ENCODE measurements around the gene COX6B2.

Gene COX6B2

DNA sequence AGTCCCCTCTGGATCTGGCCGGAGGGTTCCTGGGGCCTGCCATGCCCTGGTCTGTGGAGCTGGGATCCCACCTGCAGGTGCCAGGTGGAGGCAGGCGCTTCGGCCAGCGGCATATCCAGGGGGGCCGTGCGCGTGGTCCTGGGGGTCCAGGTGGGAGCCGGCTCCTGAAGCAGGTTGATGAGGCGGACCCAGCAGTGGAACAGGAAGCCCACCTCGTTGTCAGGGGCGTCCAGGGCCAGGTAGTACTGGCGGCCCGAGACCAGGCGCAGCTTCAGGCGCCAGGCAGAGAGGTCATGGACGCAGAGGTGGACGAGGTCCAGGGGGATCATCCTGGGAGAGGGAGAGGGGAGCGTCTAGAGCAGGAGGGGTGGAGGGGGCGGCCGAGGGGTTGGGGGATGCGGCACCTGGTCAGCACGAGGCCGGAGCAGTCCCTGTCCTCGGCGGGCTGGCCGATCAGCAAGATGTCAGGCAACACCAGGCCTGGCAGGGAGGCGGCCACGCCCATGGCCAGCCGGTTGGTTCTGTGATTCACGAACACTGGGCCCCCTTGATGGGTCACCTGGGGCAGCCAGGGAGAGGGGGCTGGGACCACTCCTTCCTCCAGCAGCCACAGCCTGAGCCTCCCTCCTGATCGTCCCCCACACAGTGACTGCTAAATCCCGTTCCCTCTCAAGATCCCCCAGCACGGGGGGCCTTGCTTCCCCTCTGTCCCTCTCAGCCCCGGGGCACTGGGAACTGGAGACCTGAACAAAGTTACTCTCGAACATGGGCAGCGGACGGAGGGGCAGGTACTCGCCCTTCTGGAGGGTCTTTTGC, 7.9 kb upstream of the COX6B2 start:
- no peak for DNase-seq (ENCODE audit: low read depth)

DNA sequence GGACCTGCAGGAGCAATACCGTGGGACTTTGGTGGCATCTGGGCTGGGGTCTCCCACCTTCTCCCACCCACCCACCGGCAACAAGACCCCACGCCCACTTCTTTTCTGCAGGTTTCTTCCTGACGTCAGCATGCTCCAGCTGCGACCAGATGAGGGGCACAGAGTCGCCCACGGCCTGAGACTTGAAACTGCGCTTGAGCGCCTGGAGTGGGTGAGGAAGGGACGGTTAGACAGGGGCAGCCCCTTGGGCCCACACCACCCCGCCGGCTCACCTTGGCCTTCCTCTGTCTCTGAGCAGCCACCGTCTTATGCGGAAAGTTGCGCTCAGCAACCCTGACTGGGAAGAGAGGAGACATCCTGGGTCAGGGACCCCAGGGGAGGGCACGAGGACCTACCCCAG, 6.4 kb upstream of the COX6B2 start:
- DNase-seq (ENCODE audit: low read depth), result no peak

DNA sequence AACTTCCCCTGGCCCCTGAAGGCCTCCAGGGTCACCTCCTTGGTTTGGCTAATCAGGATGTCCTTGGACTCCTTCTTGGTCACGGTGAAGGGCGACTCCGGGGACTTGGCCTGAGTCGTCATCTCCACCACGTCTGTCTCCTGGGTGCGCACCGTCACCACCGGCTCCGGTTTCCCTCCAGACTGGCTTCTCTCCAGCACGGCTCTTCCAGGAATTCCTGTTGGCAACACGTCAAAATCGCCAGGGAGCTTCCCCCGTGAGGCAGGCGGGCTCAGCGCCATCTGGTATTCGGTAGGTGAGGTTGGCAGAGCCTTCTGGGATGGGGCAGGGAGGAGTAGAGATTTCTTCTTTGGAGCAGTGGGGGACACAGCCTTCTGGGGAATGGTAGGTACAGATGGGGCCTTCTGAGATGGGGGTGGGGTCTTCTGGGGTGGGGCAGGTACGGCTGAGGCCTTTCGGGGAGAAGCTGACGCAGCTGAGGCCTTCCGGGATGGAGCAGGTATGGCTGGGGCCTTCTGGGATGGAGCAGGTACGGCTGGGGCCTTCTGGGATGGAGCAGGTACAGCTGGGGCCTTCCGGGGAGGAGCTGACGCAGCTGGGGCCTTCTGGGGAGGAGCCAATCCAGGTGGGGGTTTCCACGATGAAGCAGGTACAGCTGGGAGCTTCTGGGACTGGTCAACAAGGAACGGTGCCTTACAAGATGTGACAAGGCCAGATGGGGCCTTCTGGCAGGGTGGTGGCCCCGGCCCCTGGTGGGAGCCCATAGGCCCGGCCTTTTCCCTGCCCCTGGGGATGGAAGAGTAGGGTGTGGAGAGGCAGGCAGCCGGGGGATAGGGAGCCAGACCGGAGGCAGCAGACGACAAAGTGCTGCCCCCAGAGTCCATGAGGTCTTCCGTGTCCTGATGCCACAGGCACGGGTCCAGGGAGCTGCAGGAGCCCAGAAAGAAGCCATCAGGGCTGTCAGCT, 4.7 kb upstream of the COX6B2 start:
- DNase-seq (ENCODE audit: low read depth), result no peak

DNA sequence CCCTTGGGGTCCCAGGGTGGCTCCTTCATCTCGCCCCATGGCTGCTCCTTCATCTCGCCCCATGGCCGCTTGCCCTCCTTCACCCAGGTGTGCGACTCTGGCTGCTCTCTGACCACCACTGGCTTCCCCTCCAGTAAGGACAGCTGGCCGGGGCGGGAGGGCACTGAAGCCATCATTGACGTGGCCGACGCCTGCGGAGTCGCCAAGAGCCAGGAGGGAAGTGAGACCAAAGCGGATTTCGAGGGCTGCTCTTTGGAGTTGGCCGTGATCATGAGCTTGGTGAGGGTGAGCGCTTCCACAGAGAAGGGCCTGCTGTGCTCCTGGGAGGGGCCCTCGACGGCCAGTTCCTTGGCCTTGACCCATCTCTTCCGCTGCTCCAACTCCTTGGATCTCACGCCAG, 4.0 kb upstream of the COX6B2 start:
- no peak for DNase-seq (ENCODE audit: low read depth)

DNA sequence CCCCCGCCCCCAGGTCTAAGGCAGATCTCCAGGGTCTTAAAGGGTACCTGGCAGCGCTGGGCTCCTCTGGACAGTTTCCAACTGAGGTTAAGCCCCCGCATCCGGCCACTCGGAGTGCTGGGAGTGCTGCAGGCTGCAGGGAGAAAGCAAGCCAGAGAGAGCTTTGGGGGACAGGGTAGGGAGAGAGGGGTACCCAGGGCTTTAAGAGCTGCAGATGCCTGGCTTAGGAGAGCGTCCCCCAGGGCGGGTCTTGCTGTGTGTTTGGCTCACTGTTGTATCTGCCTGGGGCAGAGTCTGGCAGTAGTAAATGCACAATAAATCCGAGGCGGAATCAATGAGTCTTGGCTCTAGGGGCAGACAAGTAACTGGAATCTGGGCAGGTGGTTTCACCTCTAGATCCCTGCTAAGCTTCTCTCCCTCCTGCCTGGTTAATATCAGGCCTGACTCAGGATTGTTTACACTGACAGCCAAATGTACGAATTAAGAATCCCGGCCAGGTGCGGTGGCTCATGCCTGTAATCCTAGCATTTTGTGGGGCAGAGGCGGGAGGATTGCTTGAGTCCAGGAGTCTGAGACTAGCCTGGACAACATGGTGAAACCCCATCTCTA, 798 bp upstream of the COX6B2 start:
- no peak for DNase-seq (ENCODE audit: low read depth)

DNA sequence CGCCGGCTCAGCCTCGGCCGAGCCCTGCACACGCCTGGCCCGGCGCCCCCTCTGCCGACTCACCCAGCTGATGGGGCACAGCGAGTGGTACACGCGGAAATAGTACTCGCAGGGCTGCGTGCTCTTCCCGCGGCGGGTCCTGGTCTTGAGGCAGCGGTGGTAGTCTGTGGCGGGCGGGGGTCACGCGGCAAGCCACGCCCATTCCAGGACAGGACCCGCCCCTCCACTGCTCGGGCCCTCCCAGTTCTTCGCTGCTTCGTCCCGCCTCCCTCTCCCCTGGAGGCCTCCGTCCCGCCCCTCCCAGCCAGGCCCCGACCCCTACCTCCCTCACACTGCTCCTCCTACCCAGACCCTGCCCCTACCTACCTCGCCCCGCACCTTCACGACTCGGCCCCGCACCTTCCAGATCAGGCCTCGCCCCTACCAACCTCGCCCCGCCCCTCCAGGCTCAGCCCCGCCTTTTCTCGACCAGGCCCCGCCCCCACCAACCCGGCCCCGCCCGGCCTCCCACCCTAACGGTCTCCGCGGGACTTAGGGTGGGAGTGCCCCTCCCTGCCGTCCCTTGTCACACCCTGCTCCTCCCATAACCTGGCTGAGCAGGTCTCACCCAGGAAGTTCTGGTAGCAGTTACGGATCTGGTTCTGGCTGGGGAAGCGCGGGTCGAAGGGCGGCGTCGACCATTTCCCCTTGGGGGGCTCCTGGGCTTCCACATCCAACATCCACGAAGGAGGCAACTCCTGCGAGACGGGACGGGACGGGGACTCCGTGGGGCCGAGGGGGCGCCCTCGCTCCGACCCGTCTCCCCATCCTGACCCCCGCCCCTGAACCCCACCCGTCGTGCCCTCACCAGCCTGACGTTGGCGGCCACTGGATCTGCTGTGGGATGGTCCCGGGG, 469 bp downstream of the COX6B2 start:
- DNase-seq (ENCODE audit: low read depth), result peak; percentile 38

DNA sequence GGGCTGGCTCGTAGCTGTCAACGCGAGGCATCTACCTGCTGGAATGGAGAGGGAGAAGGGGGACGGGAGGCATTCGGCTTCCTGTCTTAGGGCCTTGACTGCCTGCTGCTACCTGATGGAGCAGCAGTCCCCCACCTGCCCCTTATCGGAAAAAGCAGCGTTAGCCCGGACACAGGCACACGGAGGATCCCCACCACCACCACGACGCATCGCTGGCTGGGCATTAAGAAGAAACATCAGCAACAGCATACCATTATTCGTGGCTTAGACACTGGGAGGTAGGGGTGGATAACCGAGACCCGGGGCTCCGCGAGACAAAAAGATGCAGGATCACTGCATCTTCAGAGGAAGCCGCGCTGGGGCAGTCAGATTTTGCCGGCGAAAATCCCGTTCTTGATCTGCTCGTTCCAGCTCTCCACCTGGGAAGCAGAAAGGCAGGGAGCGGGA, 1.1 kb downstream of the COX6B2 start:
- DNase-seq (ENCODE audit: low read depth), result no peak

DNA sequence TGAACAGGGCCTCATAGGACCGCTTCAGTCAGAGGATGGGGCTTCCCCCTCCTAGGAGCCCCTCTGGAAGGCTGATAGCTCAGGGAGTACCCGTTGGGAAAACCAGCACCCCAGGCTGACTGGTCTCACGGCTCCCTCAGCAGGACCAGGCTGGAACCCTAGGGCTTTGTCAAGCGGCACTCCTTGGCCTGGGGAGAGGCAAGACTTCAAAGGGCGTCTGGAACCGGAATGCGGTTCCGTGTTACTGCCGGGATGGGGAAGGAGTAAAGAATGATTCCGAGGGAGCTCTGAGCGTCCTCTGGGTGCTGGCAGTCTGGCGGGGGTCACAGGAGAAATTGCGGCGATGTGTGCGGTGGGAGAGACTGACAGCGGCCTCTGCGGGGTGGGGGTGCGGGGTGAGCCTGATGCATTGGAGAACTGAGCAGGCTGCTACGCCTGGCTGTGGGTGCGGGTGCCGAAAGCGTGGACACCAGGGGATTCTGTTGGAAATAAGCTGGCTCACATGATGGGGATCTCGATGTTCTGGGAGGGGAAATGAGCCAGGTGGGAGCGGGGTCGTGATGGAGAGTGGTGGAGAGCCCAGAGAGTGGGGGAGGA, 1.9 kb downstream of the COX6B2 start:
- DNase-seq (ENCODE audit: low read depth), result no peak

DNA sequence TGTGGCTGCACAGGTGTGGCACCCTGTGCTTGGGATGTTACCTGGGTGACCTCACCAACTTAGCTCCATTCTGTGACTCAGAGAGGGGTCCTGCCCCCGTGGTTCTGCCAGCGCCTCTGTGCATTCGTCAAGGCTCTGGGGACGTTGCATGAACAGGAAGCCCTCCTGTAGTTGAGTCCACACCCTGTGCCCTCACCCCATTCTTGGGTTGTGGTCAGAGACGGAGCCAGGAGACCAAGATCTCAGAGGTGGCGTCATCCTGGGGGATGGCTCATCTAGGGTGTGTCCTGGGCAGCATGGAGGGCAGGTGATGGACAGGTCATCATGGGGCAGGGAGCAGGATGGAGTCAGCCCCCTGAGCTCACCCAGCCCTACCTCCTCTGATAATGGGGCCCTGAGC, 2.5 kb downstream of the COX6B2 start:
- DNase-seq (ENCODE audit: low read depth), result no peak

DNA sequence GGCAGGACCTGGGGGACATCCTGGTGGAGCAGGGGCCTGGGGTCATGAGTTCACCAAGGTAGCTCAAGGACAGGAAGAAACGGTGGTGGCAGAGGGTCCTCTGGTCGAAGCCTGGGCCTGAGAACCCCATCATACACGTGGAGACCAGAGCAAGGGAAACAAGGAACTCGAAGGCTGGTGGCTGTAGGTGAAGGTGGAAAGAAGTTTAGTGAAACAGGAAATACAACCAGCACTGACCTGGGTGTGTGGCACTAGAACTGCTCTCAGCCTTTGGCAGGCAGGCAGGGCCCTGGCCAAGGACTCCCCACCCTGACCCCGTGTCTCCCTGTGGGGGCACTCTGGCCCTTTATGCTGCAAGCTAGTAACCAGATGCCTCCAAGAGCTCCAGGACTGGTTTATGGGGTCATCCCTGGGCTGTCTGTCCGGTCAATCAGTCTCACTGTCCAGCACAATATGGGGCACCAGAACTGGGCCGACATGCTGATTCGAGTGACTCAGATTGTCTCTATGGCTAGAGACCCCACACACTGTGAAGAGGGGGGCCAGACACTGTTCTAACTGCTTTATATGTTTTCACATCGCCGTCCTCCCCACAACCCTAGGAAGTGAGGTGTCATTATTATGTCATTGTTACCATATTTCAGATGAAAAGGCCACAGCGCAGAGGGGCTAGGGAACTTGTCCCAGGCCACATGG, 3.8 kb downstream of the COX6B2 start:
- DNase-seq (ENCODE audit: low read depth), result no peak

DNA sequence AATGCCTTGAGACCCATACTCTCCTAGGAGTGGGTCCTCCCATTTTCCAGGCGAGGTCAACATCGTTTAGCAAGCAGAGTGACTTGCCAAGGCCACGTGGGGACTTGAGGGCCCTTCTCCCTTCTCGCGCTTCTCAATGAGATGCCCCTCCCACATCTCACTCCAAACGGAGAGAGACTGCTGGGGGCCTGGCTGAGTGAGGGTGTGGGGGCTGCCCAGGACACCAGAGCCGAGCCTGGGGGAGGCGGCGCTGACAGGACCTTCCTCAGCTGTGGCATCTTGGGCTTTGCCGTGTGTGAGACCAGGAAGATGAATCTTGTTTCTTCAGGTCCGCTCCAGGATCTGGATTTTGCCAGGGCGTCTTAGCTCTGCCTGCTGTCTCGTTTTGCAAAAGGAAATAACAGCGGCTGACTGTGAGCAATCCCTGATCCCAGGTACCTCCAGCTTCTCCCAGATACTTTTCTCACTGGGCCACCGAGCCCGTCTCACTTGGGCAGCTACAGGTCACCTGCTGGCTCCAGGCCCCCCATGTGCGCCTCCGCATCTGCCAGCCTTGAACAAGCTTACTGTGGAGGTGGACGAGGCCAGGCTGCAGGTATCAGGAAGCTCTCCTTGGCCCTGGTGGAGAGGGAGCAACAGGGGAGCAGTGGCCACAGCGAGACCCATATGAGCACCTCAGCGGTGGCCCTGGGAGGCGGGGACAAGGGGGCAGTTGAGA, 6.0 kb downstream of the COX6B2 start:
- no peak for DNase-seq (ENCODE audit: low read depth)

DNA sequence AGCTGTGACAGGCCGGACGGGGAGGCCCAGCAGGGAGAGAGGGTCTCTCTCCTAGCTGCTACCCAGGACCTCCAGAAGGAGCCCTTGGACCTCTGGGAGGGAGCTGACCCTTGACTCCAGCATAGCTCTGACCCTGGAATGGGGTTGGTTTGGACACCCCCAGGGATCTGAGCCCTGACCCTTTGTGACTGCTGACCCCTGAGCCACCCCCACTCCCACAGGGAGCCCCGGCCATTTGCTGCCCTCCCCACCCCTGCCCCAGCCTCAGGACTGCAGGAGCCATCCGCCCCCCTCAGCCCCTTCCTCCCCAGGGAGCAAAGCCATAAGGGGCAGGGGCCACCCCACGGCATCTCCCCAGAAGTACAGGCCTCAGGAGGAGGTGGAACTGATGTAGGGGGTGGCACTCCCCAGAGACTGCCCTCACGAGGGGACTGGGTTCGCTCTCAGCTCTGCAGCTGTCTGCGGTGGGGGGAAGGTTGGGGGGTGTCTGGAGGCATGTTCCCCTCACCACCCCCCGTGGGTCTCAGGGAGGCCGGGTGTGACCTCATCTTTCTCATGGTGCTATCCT, 7.0 kb downstream of the COX6B2 start:
- no peak for DNase-seq (ENCODE audit: low read depth)

DNA sequence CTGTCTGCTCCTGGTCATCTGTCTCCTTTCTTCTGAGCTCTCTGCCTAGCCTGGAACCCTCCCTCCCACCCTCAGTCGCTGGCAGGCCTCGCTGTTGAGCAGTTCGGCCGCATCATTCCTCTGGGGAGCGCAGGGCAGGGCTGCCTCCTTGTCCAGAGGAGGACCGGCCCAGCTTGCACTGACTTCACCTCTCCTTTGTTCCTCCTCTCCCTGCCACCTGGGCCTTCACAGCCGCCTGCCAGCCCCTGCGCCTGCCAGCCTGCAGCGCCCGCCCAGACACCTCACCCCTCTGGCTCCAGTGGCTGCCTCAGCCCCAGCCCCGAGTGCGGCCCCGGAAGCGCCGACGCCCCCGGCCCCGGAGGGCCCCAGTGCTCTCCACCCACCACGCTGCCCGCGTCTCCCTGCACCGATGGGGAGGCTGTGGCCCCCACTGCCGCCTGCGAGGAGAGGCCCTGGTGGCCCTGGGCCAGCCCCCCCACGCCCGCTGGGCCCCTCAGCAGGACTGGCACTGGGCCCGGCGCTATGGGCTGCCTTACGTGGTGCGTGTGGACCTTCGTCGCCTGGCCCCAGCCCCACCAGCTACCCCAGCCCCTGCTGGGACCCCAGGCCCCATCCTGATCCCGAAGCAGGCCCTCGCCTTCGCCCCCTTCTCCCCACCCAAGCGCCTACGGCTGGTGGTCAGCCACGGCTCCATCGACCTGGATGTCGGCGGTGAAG, 7.6 kb downstream of the COX6B2 start:
- DNase-seq (ENCODE audit: low read depth), result no peak

DNA sequence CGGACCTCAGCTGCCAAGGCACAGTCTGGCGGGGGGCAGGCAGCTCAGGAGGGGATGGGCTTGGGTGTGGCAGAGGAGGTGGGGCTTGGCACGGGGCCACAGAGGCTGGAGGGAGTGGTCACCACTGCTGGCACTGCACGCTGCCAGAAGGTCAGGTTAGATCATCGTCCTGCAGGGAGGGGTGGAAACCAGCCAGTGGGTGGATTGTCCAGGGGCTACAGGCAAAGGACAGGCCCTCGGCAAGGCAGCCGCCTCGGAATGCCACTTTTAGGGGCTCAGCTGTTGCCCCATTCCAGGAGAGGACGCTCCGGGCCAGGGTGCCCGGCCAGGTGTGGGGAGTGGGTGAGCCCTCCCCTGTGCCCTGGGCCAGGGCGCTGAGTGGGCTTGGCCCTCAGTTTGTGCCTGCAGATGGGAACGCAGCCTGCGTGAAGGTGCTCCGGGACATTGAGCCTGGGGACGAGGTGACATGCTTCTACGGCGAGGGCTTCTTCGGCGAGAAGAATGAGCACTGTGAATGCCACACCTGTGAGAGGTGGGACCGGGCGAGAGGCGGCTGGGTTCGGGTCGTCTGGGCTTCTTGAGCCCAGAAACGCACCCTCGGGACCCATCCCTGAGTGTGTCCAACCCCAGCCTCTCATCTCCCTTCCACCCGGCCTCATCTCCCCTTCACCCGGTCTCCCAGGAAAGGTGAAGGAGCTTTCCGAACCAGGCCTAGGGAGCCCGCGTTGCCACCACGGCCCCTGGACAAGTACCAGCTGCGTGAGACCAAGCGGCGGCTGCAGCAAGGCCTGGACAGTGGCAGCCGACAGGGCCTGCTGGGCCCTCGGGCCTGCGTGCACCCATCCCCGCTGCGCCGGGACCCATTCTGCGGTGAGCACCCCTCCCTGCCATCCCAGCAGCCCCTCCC, 8.4 kb downstream of the COX6B2 start:
- no peak for DNase-seq (ENCODE audit: low read depth)

DNA sequence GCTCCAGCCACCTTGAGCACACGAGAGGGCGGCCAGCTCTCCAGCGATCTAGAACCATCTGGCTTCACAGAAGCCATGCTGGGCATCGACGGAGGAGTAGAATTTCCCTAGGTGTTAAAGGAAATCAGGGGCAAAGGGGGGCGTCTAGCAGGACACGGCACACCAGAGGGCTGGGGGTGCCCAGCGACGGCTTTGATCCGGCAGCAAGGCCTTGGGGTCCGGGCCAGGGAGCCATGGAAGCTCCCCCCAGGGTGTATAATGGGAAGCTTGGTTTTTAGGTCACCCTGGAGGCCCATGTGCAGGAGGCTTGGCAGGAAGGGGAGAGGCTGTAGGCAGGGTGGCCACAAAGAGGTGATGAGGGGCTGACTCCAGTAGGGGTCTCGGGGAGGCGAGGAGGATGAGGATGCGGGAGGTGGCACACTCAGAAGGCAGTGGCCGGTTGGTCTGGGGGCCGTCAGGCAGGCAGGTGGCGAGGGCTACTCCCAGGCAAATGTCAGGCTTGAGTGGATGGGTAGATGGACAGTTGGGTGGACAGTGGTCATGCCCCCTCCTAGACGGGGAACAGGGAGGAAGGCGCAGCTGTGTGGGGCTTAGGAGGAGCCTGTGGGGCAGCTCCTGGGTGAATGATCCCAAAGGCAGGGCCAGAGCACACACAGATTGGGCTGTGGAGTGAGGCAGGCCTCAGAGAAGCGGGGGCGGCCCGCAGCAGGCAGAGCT, 9.3 kb downstream of the COX6B2 start:
- DNase-seq (ENCODE audit: low read depth), result no peak

DNA sequence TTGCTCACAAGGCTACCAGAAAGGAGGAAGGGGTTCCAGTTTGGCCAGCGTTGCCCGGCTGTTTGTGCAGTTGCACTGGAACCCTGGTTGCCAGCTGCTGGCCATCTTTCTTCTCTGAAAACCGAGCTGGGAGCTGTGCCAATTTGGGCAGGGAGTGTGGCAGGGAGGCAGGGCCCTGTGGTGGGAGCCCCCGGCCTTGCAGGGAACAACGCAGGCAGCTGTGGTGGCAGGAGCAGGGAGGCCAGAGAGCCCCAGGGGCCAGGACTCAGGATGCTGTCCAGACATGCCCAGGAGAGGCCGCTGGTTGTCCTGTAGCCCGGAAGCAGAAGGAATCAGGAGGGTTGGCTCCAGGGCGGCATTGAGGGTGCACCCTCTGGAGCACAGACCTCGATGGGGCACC, 10.1 kb downstream of the COX6B2 start:
- no peak for DNase-seq (ENCODE audit: low read depth)

Data from stimulated activated CD4-positive, alpha-beta T cell treated with anti-CD3 and anti-CD28 coated beads, Interleukin-2, amount 100 ng/mL, for 4 hours (primary cell).